ENCODE results near the gene MACO1.

The MACO1 gene

DNA sequence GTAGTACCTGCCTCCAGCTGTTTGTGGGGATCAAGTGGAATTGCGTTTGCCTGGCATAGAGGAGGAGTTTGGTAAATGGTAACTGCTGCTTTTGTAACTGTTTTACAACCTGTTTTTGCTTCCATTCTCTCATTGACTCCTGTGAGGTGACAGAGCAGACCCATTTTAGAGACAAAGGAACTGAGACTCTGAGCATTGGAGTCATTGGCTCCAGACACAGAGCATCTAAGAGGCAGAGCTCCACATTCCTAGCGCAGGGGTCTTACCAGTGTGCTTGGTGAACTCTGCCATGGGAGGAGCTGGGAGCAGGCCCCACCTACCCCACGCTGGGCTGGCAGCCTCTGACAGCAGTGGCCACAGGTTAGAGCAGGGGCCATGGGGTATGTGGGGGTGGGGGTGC lies 115.1 kb downstream of the MACO1 start:
- H3K4me3 Mint-ChIP-seq, result peak overlapping the region; percentile 89
- H3K9me3 Mint-ChIP-seq, result no peaks in the 10 kb centered on the region
- peak overlapping the region; percentile 63 for H3K27ac Mint-ChIP-seq
- peaks cover 63% of the 10 kb centered on the region for H3K4me1 Mint-ChIP-seq
- no peaks in the 10 kb centered on the region for H3K27me3 Mint-ChIP-seq
- H3K36me3 Mint-ChIP-seq, result no peaks in the 10 kb centered on the region

GRCh38 chr1:25546193-25546592 lies 115.5 kb downstream of the MACO1 start:
- peak overlapping the region; percentile 34 for H3K4me3 Mint-ChIP-seq
- no peaks in the 10 kb centered on the region for H3K27me3 Mint-ChIP-seq
- H3K27ac Mint-ChIP-seq, result peak overlapping the region; percentile 33
- H3K36me3 Mint-ChIP-seq, result peaks cover 1% of the 10 kb centered on the region
- H3K4me1 Mint-ChIP-seq, result peaks cover 67% of the 10 kb centered on the region
- no peaks in the 10 kb centered on the region for H3K9me3 Mint-ChIP-seq

DNA sequence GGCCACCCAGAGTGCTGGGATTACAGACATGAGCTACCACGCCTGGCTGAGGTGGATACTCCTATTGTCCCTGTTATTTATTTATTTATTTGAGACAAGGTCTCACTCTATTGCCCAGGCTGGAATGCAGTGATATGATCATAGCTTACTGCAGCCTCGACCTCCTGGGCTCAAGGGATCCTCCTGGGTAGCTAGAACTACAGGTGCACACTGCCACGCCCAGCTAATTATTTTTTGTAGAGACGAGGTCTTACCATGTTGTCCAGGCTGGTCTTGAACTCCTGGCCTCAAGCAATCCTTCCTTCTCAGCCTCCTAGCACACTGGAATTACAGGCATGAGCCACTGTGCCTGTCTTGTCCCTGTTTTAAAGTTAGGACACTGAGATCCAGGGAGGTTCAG lies 117.9 kb downstream of the MACO1 start:
- H3K4me1 Mint-ChIP-seq, result peaks cover 88% of the 10 kb centered on the region
- H3K4me3 Mint-ChIP-seq, result peak overlapping the region; percentile 78
- peak overlapping the region; percentile 47 for H3K27ac Mint-ChIP-seq

GRCh38 chr1:25549273-25550154 lies 118.8 kb downstream of the MACO1 start:
- Mint-ChIP-seq H3K27ac (peak overlapping the region; percentile 95), H3K4me3 (peak overlapping the region; percentile 78), H3K9me3 (no peaks in the 10 kb centered on the region), H3K27me3 (no peaks in the 10 kb centered on the region), H3K4me1 (peaks cover 95% of the 10 kb centered on the region), H3K36me3 (peaks cover 4% of the 10 kb centered on the region)

More for the DNA sequence above, 117.9 kb downstream of the MACO1 start:
- H3K36me3 Mint-ChIP-seq, result peaks cover 1% of the 10 kb centered on the region
- H3K27me3 Mint-ChIP-seq, result no peaks in the 10 kb centered on the region
- H3K9me3 Mint-ChIP-seq, result no peaks in the 10 kb centered on the region

All from activated naive CD4-positive, alpha-beta T cell treated with anti-CD3 and anti-CD28 coated beads, Interleukin-2, amount 50 U/mL, for 24 hours (primary cell).